VCaP (cell line): ENCODE results near the gene SV2B.
"Not testable (repeated sequence)": the region's sequence is repeated elsewhere in the genome, so short reads cannot be mapped to it uniquely, and the experiment has no call there.

Experiments used
- H3K27ac ChIP-seq: fragments of 450-650 bp; 2 replicates; pipeline ENCODE4 v1.5.1; 2017
- TF ChIP-seq, protein P1 (sequence below): fragments of 450-650 bp; conservative IDR thresholded peaks from 2 replicates; pipeline ENCODE4 v1.5.1; 2017; ENCODE audit warnings: mild to moderate bottlenecking, moderate library complexity

The SV2B gene

DNA sequence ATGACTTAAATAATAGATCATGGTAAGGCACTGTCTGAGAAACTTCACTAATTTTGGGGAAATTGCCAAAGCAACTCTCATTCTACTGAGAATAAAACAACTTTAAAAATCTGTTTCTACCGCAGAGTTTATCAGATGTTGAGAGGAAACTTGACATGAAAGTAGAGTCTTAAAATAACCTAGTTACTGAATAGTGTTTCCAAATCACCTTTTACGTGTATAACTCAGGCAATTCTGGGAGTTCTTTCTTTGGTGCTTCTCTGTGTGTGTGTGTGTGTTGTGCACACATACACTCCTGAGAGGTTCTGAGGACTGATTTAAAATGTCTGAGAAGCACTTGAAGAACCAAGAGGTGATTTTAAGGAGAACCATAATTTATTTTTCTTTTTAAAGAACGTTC is 236.6 kb downstream of the SV2B start:
- TF ChIP-seq, protein P1, sequence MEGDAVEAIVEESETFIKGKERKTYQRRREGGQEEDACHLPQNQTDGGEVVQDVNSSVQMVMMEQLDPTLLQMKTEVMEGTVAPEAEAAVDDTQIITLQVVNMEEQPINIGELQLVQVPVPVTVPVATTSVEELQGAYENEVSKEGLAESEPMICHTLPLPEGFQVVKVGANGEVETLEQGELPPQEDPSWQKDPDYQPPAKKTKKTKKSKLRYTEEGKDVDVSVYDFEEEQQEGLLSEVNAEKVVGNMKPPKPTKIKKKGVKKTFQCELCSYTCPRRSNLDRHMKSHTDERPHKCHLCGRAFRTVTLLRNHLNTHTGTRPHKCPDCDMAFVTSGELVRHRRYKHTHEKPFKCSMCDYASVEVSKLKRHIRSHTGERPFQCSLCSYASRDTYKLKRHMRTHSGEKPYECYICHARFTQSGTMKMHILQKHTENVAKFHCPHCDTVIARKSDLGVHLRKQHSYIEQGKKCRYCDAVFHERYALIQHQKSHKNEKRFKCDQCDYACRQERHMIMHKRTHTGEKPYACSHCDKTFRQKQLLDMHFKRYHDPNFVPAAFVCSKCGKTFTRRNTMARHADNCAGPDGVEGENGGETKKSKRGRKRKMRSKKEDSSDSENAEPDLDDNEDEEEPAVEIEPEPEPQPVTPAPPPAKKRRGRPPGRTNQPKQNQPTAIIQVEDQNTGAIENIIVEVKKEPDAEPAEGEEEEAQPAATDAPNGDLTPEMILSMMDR: no peak
- H3K27ac ChIP-seq: no peak overlapping the region

- TF ChIP-seq, protein P1: no peak
- no peak overlapping the region for H3K27ac ChIP-seq
These were observed 238.7 kb downstream of the SV2B start for GRCh38 chr15:91338766-91339165.

DNA sequence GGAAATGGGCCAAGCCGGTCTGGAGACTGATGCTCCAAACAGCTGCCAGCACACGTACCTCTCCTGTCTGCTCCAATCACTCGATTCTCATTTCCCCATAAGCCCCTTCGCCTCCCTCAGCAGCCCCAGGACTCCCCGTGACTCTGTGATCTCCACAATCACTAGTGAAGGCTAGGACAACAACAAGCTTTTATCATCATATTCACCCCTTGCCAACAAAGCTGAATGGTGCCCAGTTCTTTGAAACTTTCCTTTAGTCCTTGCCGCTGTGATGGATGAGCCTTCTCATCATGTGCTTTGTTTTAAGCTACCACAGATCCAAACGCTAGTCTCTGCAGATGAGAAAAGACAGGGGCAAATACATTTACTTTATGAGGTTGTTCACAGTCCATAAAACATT is 242.0 kb downstream of the SV2B start:
- TF ChIP-seq, protein P1: no peak
- no peak overlapping the region for H3K27ac ChIP-seq

GRCh38 chr15:91344912-91345311 is 244.9 kb downstream of the SV2B start:
- H3K27ac ChIP-seq: not testable (repeated sequence)

GRCh38 chr15:91345736-91346135 is 245.7 kb downstream of the SV2B start:
- TF ChIP-seq, protein P1: no peak
- no peak overlapping the region for H3K27ac ChIP-seq

DNA sequence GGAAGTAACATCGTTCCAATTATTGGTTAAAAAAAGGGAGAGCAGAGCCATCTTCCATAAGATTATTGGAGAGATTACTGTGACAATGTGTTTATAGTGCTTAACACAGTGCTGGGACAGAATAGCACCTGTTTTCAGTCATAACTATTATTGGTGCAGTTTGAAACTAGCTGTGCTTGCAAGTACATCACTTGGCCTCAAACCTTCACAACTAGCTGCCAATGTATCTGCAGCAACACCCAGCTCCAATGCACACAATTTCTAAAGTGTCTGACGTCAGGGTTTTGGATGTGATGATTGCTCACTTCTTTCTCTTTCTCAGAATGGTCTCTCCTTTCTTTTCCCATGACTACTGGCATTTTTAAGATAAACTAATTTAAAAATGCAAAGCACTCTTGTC is 246.2 kb downstream of the SV2B start:
- H3K27ac ChIP-seq: no peak overlapping the region
- TF ChIP-seq, protein P1: no peak

DNA sequence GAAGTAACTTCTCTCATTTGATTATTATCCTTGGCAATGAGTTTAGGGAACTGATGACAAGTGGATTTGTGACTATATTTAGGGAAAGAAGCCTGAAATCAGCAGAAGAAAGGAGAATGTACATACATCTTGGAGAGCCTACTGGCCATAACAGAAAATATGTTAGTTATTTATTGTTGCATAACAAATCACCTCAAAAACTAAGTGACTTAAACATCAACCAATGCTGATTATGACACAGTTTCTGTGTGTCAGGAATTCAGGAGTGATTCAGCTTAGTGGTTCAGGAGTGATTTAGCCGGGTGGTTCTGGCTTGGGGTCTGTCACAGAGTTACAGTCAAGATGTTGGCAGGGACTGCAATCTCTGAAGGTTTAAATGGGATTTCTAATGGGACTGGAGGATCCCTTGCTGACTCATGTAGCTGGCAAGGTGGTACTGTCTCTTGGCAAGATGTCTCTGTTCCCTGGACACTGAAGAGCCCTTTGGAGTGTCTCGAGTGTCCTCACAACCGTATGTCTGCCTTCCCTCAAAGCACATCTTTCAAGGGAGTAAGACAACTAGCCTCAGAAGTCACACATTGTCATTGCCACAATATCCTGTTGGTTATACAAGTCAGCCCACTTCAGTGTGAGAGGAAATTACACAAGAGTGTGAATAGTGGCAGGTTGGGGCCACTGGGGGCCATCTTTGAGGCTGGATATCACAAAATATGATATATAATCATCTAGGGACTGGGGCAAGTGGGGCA is 248.9 kb downstream of the SV2B start:
- TF ChIP-seq, protein P1: no peak
- no peak overlapping the region for H3K27ac ChIP-seq
